ENCODE measurements around the gene FUBP3.

Gene FUBP3

GRCh38 chr9:130662099-130662969, 83.0 kb downstream of the FUBP3 start:
- DNase-seq (ENCODE audit: low read depth), result no peak

- no peak for DNase-seq (ENCODE audit: low read depth)
Observed at GRCh38 chr9:130662970-130663257, 83.5 kb downstream of the FUBP3 start.

GRCh38 chr9:130663258-130663976, 84.0 kb downstream of the FUBP3 start:
- DNase-seq (ENCODE audit: low read depth), result no peak

GRCh38 chr9:130663977-130664250, 84.5 kb downstream of the FUBP3 start:
- no peak for DNase-seq (ENCODE audit: low read depth)

GRCh38 chr9:130664251-130665028, 85.1 kb downstream of the FUBP3 start, which contains the start of gene PRDM12:
PRDM12 (plus strand) TSS chr9:130664594; CDS start chr9:130664654, 60 bp downstream.
- DNase-seq (ENCODE audit: low read depth), result no peak

GRCh38 chr9:130665029-130665430, 85.7 kb downstream of the FUBP3 start:
- DNase-seq (ENCODE audit: low read depth), result no peak

- no peak for DNase-seq (ENCODE audit: low read depth)
Observed at GRCh38 chr9:130665431-130666392, 86.3 kb downstream of the FUBP3 start.

- no peak for DNase-seq (ENCODE audit: low read depth)
Observed at GRCh38 chr9:130666393-130667119, 87.2 kb downstream of the FUBP3 start.

GRCh38 chr9:130667120-130667435, 87.7 kb downstream of the FUBP3 start:
- no peak for DNase-seq (ENCODE audit: low read depth)

- no peak for DNase-seq (ENCODE audit: low read depth)
Observed at GRCh38 chr9:130668196-130668595, 88.8 kb downstream of the FUBP3 start.

- no peak for DNase-seq (ENCODE audit: low read depth)
Observed at GRCh38 chr9:130668659-130669058, 89.3 kb downstream of the FUBP3 start.

GRCh38 chr9:130669965-130670364, 90.6 kb downstream of the FUBP3 start:
- no peak for DNase-seq (ENCODE audit: low read depth)

- DNase-seq (ENCODE audit: low read depth), result no peak
Observed at GRCh38 chr9:130670644-130671043, 91.3 kb downstream of the FUBP3 start.

GRCh38 chr9:130672466-130672865, 93.1 kb downstream of the FUBP3 start:
- DNase-seq (ENCODE audit: low read depth), result no peak

GRCh38 chr9:130672933-130673615, 93.7 kb downstream of the FUBP3 start:
- no peak for DNase-seq (ENCODE audit: low read depth)

- DNase-seq (ENCODE audit: low read depth), result no peak
Observed at GRCh38 chr9:130675396-130675795, 96.0 kb downstream of the FUBP3 start.

GRCh38 chr9:130677252-130677651, 97.9 kb downstream of the FUBP3 start:
- no peak for DNase-seq (ENCODE audit: low read depth)

GRCh38 chr9:130680836-130681768, 101.7 kb downstream of the FUBP3 start:
- peak; percentile 30 for DNase-seq (ENCODE audit: low read depth)

GRCh38 chr9:130681769-130682420, 102.5 kb downstream of the FUBP3 start:
- no peak for DNase-seq (ENCODE audit: low read depth)
